Measurements from ENCODE around the gene GLP1R. TPM values are rescaled to one million over a fixed set of nuclear protein-coding genes. Genes with fewer than 3 reads are reported as not detected.

GLP1R gene
- polyA plus RNA-seq, 1 donor from 2014 or later, result 0.06 TPM

DNA sequence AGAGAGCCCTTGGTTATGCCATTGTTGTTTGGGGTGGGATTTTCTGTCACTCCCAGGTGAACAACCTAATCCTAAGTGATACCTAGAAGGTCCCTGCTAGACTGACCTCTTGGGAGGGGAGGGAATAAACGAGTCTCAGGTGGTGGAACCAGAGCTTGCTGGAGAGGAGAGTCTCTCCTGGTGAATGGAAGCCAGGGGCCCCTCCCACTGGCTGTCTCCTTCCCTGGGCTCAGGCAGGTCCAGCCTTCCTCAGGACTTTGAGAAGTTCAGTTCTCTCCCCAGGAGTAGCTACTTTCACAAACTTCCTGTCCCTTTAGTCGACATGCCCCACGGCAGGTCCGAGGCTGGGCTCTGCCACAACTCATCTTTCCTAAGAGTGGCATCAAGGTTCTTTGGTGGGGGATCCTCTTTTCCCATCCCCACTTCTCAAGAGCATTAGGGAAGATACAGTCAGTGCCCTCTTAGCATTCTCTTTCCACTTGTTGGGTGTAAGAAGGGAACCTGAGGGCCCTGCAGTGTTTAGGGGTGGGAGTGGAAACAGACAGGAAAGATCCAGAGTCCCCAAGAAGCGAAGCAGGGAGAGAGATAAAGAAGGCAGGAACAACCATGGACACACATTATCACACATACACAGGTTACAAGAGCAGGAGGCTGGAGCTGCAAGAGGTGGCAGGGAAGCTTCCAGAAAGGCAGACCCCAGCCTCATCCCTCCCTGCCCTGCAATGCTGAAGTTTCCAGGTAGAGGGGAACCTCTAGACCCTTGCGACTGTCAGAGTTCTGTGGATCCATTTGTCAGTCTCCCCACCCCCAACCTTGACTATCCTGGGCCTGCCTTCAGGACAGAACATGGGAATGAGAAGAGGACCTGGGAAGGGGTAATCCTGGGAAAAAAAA, 900 bp upstream of the GLP1R start:
- Histone ChIP-seq H3K9me3 (ENCODE audit: low read length) (no peaks in the 10 kb centered on the region), H3K27me3 (ENCODE audit: insufficient read depth, low read depth, low read length) (peaks cover 47% of the 10 kb centered on the region), H3K4me2 (ENCODE audit: low read length) (no peak overlapping the region), H3K36me3 (ENCODE audit: insufficient read depth, low read length) (no peaks in the 10 kb centered on the region), H3K27ac (ENCODE audit: low read length) (no peak overlapping the region), H3K9ac (ENCODE audit: low read length) (no peak overlapping the region), H3F3A (ENCODE audit: insufficient read depth, low read length, poor library complexity, severe bottlenecking) (no peaks in the 10 kb centered on the region), H3K9me2 (ENCODE audit: insufficient read depth, low read length) (no peaks in the 10 kb centered on the region), H4K20me1 (ENCODE audit: insufficient read depth) (no peaks in the 10 kb centered on the region), H3K4me3 (ENCODE audit: low read length) (peak overlapping the region; percentile 59), H3K79me2 (replicated peaks; ENCODE audit: insufficient read depth, low read length) (no peaks in the 10 kb centered on the region), H2AFZ (ENCODE audit: low read depth, low read length) (no peak overlapping the region)
- TF ChIP-seq, protein P1, sequence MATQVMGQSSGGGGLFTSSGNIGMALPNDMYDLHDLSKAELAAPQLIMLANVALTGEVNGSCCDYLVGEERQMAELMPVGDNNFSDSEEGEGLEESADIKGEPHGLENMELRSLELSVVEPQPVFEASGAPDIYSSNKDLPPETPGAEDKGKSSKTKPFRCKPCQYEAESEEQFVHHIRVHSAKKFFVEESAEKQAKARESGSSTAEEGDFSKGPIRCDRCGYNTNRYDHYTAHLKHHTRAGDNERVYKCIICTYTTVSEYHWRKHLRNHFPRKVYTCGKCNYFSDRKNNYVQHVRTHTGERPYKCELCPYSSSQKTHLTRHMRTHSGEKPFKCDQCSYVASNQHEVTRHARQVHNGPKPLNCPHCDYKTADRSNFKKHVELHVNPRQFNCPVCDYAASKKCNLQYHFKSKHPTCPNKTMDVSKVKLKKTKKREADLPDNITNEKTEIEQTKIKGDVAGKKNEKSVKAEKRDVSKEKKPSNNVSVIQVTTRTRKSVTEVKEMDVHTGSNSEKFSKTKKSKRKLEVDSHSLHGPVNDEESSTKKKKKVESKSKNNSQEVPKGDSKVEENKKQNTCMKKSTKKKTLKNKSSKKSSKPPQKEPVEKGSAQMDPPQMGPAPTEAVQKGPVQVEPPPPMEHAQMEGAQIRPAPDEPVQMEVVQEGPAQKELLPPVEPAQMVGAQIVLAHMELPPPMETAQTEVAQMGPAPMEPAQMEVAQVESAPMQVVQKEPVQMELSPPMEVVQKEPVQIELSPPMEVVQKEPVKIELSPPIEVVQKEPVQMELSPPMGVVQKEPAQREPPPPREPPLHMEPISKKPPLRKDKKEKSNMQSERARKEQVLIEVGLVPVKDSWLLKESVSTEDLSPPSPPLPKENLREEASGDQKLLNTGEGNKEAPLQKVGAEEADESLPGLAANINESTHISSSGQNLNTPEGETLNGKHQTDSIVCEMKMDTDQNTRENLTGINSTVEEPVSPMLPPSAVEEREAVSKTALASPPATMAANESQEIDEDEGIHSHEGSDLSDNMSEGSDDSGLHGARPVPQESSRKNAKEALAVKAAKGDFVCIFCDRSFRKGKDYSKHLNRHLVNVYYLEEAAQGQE (IDR thresholded peaks at IDR 0.05; ENCODE audit: borderline replicate concordance), result no peak
- TF ChIP-seq POLR2AphosphoS5 (IDR thresholded peaks at IDR 0.05) (no peak), TAF1 (IDR thresholded peaks at IDR 0.05; ENCODE audit: low read depth) (no peak), RAD21 (conservative IDR thresholded peaks at IDR 0.05) (no peak), SMC3 (conservative IDR thresholded peaks at IDR 0.05; ENCODE audit: poor library complexity) (no peak), EP300 (conservative IDR thresholded peaks at IDR 0.05; ENCODE audit: poor library complexity, severe bottlenecking) (no peak), MXI1 (conservative IDR thresholded peaks at IDR 0.05; ENCODE audit: poor library complexity, severe bottlenecking) (no peak), EZH2 (IDR thresholded peaks at IDR 0.05; ENCODE audit: borderline replicate concordance, insufficient read depth, low read length, poor library complexity, severe bottlenecking) (no peak)
- TF ChIP-seq, protein P2, sequence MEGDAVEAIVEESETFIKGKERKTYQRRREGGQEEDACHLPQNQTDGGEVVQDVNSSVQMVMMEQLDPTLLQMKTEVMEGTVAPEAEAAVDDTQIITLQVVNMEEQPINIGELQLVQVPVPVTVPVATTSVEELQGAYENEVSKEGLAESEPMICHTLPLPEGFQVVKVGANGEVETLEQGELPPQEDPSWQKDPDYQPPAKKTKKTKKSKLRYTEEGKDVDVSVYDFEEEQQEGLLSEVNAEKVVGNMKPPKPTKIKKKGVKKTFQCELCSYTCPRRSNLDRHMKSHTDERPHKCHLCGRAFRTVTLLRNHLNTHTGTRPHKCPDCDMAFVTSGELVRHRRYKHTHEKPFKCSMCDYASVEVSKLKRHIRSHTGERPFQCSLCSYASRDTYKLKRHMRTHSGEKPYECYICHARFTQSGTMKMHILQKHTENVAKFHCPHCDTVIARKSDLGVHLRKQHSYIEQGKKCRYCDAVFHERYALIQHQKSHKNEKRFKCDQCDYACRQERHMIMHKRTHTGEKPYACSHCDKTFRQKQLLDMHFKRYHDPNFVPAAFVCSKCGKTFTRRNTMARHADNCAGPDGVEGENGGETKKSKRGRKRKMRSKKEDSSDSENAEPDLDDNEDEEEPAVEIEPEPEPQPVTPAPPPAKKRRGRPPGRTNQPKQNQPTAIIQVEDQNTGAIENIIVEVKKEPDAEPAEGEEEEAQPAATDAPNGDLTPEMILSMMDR (IDR thresholded peaks at IDR 0.05; ENCODE audit: poor library complexity, severe bottlenecking), result no peak

DNA sequence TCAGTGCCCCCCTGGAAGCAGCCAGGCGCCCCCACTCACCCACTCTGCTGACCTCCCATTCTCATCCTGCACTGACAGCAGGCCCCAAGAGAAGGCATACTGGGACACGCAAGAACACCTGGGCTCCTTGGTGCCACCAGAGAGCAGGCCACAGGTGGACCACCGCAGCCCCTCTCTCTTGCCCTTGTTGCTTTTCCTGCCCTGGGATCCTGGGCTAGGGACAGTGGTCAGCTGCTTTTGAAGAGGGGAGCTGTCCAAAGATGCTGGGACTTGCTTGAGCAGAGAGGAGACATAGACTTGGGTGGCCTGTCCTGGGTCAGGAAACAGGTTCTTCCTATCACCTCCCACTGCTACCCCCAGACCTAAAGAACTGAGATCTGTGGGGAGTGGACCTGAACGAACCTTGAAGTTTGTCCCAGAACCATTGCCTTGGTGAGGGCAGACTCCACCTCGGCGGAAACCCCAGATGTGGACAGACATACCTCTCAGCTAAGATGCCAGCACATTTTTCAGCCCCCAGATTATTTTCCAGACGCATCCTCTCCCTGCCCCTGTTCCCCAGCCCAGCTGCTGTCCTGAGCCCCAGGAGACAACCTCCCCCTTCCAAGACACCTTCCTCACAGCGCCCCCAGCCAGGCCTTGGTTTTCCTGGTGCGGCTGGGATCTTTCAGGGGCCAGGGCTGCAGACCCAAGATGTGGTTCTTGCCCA, 1.1 kb downstream of the GLP1R start:
- Histone ChIP-seq H3K9me2 (ENCODE audit: insufficient read depth, low read length) (no peaks in the 10 kb centered on the region), H3K27ac (ENCODE audit: low read length) (no peak overlapping the region), H3K9me3 (ENCODE audit: low read length) (no peaks in the 10 kb centered on the region), H4K20me1 (ENCODE audit: insufficient read depth) (no peaks in the 10 kb centered on the region), H3K4me2 (ENCODE audit: low read length) (no peak overlapping the region), H3K79me2 (replicated peaks; ENCODE audit: insufficient read depth, low read length) (no peaks in the 10 kb centered on the region), H3F3A (ENCODE audit: insufficient read depth, low read length, poor library complexity, severe bottlenecking) (no peaks in the 10 kb centered on the region), H3K27me3 (ENCODE audit: insufficient read depth, low read depth, low read length) (peaks cover 47% of the 10 kb centered on the region), H3K9ac (ENCODE audit: low read length) (no peak overlapping the region), H2AFZ (ENCODE audit: low read depth, low read length) (no peak overlapping the region), H3K4me3 (ENCODE audit: low read length) (no peak overlapping the region), H3K36me3 (ENCODE audit: insufficient read depth, low read length) (no peaks in the 10 kb centered on the region)
- TF ChIP-seq MXI1 (conservative IDR thresholded peaks at IDR 0.05; ENCODE audit: poor library complexity, severe bottlenecking), result no peak
- TF ChIP-seq SMC3 (conservative IDR thresholded peaks at IDR 0.05; ENCODE audit: poor library complexity), result no peak
- TF ChIP-seq POLR2AphosphoS5 (IDR thresholded peaks at IDR 0.05), result no peak
- TF ChIP-seq EP300 (conservative IDR thresholded peaks at IDR 0.05; ENCODE audit: poor library complexity, severe bottlenecking), result no peak
- TF ChIP-seq TAF1 (IDR thresholded peaks at IDR 0.05; ENCODE audit: low read depth), result no peak
- TF ChIP-seq, protein P2 (IDR thresholded peaks at IDR 0.05; ENCODE audit: poor library complexity, severe bottlenecking), result no peak
- no peak for TF ChIP-seq RAD21 (conservative IDR thresholded peaks at IDR 0.05)
- TF ChIP-seq, protein P1 (IDR thresholded peaks at IDR 0.05; ENCODE audit: borderline replicate concordance), result no peak

Measured in neural cell (in vitro differentiated cells).